HG03469 (cell line): ENCODE data around the gene DNAJB1.
A peak's percentile ranks its signal among the peaks of the same experiment; 100 is the strongest.
"Not testable (repeated sequence)": the region's sequence is repeated elsewhere in the genome, so short reads cannot be mapped to it uniquely, and the experiment has no call there.

Experiments
- ATAC-seq: cut with Tn5 transposase; IDR thresholded peaks from one replicate; pipeline ENCODE4 v1.9.1; 2021; ENCODE audit warnings: mild to moderate bottlenecking, moderate library complexity, moderate number of reproducible peaks; ENCODE audit not compliant: unreplicated experiment

The DNAJB1 gene

DNA sequence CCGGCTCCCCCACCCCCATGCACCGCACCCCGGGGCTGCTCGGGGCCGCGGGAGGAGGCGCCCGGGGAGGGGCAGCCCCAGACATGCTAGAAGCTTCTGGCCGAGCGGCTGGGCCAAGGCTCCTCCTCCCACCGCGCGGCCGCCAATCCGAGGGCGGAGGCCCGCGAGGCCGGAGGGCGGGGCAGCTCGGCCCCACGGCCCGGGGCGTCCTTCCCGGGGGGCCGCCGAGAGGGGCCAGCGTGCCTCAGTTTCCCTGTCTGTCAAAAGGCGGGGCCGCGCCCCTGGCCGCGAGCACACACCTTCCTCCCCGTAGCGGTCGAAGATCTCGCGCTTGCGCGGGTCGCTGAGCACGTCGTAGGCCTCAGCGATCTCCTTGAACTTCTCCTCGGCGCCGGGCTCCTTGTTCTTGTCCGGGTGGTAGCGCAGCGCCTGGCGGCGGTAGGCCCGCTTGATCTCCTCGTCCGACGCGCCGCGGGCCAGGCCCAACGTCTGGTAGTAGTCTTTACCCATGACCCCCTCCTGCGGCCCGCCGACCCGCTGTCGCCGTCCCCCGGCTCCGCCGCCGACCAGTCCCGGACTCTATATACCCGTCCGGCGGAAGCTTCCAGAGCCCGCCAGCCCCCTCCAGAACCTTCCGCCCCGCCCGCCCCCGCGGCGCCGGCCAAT is at the start of gene DNAJB1:
TSS of gene DNAJB1 (minus strand) at position 558 of the 666 bp plus-strand sequence. CDS start at position 510, 48 bp downstream.
- ATAC-seq: peak; percentile 33

DNA sequence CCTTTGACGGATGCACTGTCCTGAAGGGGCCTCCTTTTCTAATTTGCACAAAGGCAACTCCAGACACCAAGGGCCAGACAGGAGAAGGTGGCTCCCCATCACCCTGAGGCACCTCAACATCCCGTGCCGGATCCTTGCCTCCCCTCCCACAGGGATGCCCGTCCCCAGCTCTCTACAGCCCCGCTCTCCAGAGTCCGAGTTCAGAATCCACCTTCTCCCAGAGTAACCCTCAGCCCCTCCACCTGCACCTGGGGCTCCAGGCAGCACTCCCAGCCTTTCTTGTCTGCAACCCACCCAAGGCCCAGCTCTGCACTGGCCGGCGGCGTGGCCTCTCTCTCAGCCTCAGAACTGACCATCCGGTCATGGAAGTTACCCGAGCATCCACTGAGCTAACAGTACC is 48.9 kb upstream of the DNAJB1 start:
- no peak for ATAC-seq

DNA sequence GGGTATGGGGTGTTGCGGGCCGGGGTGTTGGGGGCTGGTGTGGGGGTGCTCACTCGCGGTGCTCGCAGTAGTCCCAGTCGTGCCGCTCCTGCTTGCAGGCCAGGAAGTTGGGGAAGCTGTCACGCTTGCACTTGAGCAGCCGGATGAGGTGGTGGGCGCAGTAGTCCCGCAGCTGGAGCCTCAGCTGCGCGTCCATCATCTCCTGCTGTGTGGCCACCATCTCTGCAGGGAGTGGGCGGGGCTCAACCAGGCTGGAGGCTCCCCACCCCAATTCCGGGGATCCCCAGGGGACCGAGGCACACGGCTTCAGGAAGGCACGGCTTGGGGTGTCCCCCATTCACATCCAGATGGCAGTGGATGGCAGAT is 48.5 kb upstream of the DNAJB1 start:
- ATAC-seq: no peak

DNA sequence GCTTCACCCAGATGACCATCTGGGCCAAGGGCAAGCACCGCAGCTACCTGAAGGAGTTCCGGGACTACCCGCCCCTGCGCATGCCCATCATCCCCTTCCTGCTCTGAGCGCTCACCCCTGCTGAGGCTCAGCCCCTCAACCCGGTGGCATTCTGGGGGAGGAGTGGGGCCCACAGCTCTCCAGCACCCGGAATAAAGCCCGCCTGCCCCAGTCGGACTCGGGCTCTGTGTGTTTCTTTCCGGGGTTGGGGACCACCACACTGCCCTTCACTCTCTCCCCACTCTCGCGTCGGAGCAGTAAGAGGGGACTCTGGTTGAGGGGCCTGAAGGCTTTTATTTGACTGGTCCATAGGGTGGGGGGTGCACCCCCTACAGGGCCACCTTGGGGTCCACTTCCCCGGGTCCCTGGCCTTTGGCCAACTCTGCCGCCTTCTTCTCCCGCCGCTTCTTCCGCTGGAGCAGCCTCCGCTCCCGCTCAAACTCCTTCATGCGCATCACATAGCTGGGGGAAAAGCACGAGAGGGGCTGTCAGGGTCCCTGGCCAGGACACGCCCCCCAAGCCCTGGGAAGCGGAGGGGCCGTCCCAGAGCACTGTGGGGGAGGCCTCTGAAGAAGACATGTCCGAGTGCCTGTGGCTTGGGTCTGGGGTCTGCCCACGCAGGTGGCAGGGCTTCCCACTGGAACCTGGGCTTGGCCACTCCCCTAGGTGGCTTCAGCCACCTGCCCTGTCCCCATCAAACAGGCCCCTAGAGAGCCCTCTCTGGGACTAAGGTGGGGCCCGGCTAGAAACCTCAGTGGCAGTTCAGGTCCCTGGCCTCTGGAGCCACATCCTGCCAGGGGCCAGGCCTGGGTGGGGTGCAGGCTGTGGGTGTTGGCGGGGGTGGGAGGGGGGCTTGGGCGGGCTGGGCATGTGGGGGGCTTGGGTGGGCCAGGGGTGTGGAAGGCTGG is 47.8 kb upstream of the DNAJB1 start:
- no peak for ATAC-seq

DNA sequence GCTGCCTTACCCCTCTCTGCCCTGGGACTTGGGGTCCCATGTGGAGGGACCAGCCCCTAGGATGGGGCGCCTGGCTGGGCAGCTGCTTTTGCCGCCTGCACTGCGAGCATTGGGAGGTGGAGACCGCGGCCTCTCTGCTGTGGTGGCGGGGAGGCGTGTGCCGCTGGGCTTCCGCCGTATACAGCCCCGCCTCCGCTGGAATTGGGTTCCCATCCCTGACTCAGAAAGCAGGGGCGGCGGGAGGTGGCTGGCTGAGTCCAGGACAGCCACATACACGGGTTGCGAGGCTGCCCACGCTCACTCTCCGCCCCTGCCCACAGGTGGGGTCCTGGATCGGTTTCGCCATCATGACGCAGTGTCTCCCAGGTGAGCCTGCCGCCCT is 47.1 kb upstream of the DNAJB1 start:
- no peak for ATAC-seq

DNA sequence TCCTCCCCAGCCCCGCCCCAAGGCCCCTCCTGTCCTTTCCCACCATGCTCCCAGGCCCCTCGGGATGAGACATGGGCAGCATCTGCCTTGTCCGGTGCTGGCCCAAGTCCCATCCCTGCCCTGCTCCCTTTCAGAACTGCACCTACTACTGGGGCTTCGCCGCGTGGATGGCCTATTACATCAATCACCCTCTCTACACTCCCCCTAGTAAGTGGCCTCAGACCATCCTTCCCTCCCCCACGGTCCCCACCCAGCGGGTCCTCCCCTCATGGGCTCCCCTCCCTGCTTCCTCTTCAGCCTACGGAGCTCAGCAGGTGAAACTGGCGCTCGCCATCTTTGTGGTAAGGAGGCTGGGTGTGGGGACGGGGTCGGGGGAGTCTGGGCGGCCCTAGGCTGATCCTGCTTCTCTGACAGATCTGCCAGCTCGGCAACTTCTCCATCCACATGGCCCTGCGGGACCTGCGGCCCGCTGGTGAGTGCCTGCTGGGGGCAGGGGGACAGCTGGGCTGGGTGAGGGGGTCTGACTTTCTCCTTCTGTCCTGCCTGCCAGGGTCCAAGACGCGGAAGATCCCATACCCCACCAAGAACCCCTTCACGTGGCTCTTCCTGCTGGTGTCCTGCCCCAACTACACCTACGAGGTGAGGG is 46.6 kb upstream of the DNAJB1 start:
- ATAC-seq: not testable (repeated sequence)

DNA sequence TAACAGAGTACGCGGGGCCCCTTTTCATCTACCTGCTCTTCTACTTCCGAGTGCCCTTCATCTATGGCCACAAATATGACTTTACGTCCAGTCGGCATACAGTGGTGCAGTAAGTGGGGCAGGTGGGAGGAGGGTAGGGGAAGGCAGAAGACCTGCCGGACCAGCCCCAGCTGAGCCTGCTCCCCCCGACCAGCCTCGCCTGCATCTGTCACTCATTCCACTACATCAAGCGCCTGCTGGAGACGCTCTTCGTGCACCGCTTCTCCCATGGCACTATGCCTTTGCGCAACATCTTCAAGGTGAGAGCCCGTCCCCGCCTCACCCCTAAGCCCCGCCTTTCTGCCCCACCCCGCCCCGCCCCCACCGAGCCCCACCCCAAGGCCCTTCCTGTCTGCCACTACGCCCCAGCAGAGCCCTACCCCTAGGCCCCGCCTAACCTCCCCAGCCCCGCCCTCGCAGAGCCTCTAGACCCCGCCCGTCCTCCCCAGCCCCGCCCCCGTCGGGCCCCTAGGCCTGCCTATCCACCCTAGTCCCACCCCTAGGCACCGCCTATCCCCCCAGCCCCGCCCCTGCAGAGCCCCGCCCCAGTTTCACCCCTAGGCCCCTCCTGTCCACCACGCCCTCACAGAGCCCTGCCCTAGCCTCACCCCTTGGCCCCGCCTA is 45.9 kb upstream of the DNAJB1 start:
- ATAC-seq: no peak

DNA sequence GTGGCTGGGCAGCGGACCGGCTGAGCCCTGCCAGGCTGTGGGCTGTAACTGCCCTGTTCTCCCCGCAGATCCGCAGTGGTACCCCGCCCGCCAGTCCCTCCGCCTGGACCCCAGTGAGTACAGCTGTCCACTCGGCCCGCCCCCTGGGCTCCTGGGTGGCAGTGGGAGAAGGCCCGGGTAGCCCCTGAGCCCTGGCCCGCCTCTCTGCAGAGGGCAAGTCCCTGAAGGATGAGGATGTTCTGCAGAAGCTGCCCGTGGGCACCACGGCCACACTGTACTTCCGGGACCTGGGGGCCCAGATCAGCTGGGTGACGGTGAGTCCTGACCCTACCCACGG is 45.4 kb upstream of the DNAJB1 start:
- no peak for ATAC-seq

DNA sequence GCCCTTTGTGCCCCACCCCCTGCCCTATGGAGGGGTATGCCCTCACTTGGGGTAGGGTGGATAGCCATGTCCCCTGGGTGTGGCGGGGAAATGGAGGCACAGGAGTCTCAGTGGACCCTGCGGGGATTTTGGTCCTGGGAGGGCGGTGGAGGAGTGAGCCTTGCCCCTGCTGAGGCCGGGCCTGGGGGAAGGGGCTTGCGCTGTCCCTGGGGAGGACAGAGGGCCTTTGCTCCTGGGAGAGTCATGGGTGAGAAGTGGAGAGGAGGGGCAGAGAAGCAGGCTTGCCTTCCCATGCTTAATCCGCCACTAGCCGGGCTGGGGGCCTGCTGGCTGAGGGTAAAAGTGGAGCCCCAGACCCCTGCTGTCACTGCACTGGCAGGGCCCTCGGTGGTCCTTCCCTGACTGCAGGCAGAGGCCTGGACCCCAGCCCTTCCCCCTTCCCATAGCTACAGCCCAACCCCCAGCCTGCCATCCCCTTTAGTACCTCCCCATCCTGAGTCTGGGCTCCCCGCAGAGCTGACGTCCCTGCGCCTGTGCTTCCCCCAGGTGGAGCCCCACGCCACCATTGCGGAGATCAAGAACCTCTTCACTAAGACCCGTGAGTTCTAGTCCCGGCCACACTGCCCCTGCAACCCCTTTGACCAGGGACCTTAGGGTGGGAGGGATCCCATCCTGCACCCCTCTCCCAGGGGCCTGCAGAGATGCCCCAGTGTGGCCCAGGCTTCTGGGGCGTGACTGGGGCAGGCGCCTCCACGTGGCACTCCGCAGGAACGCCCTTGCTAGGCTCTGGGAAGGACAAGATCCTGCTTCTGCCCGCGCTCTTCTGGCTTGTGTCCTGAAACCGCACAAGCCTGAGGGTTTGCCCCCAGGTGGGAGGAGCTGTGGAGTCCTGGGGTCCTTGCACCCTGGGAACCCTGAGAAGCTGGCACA is 44.7 kb upstream of the DNAJB1 start:
- ATAC-seq: no peak

DNA sequence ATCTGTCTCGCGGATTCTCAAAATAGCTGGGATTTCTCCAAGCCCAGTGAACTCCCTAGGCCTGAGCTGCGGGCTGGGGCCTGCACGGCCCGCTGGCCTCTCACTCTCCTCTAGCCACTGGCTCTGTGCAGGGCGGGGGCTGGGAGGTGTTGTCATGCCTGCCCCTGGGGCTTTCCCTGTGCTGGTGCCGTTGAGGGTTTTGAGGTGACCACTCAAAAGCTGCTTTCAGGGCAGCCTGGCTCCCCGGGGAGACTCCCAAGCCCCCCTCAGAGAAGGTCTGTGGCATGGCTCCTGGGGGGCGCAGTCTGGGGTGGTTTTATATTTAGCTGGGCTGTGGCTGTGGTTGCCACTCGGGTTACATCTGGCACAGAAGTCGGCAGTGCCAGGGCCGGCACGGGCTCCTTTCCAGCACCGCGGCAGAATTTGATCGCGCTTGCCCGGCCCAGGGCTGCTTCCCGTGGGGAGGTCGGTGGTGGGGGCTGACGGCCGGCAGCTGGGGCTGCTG is 43.7 kb upstream of the DNAJB1 start:
- no peak for ATAC-seq

DNA sequence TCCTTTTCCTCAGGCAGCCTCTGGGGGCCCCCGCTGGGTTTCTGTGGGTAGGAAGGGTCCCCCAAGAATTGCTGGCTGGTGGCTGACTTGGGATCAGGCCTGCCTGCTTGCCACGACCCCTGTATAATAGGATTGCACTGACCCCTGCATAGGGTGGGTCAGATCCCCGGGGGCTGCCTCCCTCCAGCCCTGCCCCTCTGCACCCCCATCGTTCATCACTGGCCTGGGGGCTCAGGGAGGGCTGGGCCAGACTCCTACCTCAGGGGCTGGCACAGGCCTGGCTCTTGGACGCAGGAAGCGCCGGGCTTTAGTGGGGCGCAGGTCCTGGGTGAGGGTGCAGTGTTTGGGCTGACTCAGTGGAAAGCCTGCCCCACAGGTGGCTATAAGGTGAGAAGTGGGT is 43.1 kb upstream of the DNAJB1 start:
- ATAC-seq: no peak

DNA sequence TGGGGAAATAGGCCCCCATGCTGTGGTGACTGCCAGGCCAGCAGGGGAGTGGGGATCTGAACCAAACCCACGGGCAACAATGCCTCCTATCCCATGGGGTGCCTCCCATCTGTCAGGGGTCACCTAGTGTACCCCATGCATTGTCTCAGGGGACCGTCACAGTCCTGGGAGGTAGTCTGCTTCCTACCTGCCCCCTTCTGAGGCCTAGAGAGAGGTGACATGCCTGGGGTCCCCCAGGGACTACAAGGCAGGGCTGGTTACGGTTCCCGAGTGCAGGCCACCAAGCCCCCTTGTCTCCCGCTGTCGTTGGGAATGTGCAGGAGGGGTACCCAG is 42.5 kb upstream of the DNAJB1 start:
- no peak for ATAC-seq

DNA sequence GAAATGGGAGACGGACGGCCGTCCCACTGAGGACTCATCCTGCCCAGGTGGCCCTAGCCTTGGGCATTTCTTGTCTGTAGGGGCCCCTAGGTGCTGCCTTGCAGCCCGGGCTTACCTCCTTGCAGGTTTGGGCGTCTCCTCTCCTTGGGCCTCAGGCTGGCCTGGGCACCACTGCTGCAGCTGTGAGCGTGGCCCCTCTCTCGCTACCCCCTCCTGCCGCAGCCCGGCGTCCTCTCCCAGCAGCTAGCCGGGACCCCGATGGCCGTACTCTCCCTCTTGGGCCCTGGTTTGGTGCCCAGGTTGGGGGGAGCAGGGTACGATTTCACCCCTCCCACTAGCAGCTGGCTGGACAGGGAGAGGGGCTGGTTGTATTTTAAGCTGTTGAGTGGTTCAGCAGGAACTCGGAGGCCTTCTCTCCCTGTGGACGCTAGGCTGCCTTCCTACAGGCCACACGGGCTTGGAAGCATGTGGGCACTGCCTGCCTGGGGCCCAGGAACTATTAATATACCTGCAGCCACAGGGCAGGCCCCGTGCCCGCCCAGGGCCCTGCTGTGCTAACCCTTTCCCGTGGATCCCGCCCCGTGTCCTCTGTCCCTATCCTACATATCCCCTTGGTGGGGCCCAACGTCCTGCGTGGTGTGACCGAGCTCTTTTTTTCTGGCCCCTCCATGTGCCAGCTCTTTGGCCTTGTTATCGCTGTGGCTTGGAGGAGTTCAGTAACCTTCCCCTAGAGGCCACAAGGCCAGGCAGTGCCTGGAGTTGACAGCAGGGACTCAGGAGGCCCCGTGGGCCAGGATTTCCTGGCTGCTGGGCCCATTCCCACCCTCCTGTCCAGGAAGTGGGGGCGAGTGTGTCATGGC is 41.9 kb upstream of the DNAJB1 start:
- ATAC-seq: no peak

DNA sequence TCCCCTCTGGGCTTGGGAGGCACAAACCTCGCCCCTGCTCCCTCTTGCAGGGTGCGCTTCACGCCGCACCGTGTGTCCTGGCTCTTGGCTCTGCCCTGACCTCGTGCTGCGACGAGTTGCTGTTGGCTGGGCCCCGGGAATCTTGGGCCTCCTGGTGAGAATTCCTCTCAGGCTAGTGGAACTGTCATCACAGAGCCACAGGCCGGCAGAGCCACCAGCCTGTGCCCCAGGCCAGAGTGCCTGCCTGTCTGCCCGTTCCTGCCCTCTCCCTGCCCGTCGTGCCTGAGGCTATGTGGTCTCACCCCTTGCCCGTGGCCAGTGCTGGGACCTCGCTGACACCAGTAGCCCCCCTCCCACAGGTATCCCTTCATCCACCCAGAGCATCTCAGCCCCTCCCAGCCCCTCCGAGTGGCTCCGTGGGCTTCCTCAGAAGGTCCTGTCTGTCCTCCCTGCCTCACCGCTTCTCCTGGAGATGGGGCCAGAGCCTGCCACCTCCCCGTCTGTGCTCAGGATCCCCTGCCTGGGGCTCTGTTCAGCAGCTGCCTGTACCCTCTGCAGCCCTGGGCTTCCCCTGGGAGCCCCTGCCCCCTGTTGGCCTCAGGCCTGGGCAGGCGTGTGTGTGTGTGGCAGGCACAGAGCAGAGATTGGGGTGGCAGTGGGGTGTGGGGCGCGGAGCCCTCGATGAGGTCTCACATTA is 40.3 kb upstream of the DNAJB1 start:
- no peak for ATAC-seq

DNA sequence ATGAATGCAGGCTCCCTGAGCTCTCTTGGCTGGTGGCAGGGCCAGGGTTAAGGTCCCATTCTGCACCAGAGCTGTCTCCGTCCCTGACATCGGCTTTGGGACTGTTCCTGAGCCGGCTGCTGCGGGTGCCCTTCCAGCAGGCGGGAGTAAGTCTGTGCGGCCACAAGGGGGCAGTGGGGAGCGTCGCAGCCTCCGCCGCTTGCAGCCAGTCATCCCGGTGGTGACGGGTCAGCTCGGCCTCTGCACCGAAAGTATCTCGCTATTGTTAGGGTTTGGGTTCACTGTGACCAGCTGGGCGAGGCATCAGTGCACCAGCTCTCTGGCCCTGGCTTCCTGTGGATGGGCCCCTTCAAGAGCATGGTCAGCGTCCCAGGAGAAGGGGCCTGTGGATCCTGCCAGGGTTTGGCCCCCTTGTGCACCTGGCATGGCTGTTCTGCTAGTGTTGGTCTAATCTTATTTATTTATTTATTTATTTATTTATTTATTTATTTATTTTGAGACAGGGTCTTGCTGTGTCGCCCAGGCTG is 38.5 kb upstream of the DNAJB1 start:
- no peak for ATAC-seq

DNA sequence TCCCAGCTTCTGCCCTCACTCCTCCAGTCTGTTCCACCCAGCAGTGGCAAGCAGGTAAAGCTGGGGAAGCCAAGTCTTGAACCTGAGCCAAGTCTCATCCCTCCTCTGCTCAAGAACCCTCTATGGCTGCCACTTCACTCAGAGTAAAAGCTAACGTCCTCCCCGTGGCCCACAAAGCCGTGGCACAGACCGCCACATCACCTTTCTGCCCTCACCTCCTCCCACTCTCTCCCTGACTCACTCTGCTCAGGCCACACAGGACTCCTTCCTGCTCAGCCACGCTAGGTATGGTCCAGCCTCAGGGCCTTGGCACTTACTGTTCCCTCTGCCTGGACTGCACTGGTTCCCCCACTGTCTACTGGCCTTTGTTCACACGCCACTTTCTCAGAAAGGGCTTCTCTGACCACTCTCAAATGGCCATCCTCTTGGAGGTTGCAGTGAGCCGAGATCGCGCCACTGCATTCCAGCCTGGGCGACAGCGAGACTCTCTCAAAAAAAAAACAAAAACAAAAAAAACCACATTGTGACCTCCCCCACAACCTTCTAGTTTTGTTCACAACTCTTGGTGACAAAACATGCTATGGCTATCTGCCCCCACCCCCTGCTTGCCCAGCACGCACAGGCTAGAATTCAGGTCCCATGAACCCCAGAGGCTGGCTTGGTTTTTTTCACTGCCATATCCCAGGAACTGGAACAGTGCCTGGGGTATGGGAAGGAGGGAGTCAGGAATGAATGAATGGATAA is 37.9 kb upstream of the DNAJB1 start:
- no peak for ATAC-seq

DNA sequence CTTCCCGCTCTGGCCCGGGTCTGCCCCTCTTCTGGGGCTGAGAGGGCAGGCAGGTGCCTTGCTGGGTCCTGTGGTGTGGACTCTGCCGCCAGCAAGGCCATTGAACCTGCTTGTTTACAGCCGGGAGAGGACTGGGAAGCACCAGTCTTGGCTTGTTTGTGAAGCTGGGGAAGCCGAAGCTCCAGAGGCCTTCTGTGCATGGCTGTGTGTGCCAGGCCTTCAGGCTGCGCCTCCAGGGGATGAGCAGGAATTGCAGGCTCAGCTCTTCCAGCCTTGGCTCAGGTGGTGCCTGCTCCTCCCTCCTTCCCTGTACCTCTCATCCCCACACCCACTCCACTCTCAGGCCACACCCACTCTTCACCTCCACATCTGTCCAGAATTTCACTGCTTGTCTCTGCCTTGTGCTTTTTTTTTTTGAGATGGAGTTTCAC is 36.2 kb upstream of the DNAJB1 start:
- no peak for ATAC-seq

DNA sequence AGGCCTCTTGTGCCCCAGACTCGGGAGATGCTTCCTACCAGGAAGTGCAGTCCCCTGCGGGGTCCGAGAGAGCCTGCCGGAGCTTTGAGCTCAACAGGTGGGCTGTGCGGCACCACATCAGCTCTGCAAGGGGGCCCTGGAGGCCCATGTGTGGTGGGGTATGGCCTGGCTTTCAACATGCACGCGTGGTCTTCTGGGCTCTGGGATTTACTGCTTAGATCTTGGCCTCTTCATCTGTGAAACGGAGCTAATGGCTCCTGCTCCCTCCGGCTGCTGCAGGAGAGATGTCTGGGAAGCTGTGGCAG is 35.7 kb upstream of the DNAJB1 start:
- no peak for ATAC-seq
